Measurements from ENCODE around the gene RFTN1.

GRCh38 chr3:16355828-16356227 is 157.7 kb downstream of the RFTN1 start:
- no peak for TF ChIP-seq CTCF (IDR thresholded peaks at IDR 0.05)
- no peak for TF ChIP-seq EZH2 (IDR thresholded peaks at IDR 0.05; ENCODE audit: borderline replicate concordance, insufficient read depth, low read depth, low read length, poor library complexity, severe bottlenecking)
